Breast epithelium (tissue), 3 donors: ENCODE measurements around the gene ADAMTSL4.

ENCODE experiments used
- POLR2AphosphoS5 ChIP-seq, 3 donors: sonication (generic); formaldehyde crosslinking; IDR thresholded peaks; one replicate each; pipeline ENCODE4 v1.6.1; 2017; ENCODE audit warnings: antibody characterized with exemption in 3 of 3
- TF ChIP-seq, protein P1 (sequence below), 3 donors: fragments of 450-650 bp; IDR thresholded peaks; one replicate each; pipeline ENCODE4 v1.5.1; 2016 to 2017; ENCODE audit warnings: antibody characterized with exemption in 3 of 3, mild to moderate bottlenecking in 3 of 3, moderate library complexity in 3 of 3

DNA sequence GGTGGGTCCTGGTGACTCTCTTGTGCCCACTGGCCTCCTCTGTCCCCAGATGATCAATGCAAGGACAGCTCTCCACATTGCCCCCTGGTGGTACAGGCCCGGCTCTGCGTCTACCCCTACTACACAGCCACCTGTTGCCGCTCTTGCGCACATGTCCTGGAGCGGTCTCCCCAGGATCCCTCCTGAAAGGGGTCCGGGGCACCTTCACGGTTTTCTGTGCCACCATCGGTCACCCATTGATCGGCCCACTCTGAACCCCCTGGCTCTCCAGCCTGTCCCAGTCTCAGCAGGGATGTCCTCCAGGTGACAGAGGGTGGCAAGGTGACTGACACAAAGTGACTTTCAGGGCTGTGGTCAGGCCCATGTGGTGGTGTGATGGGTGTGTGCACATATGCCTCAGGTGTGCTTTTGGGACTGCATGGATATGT, 10.8 kb downstream of the ADAMTSL4 start:
- TF ChIP-seq, protein P1, sequence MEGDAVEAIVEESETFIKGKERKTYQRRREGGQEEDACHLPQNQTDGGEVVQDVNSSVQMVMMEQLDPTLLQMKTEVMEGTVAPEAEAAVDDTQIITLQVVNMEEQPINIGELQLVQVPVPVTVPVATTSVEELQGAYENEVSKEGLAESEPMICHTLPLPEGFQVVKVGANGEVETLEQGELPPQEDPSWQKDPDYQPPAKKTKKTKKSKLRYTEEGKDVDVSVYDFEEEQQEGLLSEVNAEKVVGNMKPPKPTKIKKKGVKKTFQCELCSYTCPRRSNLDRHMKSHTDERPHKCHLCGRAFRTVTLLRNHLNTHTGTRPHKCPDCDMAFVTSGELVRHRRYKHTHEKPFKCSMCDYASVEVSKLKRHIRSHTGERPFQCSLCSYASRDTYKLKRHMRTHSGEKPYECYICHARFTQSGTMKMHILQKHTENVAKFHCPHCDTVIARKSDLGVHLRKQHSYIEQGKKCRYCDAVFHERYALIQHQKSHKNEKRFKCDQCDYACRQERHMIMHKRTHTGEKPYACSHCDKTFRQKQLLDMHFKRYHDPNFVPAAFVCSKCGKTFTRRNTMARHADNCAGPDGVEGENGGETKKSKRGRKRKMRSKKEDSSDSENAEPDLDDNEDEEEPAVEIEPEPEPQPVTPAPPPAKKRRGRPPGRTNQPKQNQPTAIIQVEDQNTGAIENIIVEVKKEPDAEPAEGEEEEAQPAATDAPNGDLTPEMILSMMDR (IDR thresholded peaks at IDR 0.05), result peak; percentile 88 to 96 (median 90)
- peak in 2 of 3 donors; percentile 6 to 38 for TF ChIP-seq POLR2AphosphoS5 (IDR thresholded peaks at IDR 0.05)
